ENCODE measurements around the gene AKR1B1.

Gene AKR1B1

DNA sequence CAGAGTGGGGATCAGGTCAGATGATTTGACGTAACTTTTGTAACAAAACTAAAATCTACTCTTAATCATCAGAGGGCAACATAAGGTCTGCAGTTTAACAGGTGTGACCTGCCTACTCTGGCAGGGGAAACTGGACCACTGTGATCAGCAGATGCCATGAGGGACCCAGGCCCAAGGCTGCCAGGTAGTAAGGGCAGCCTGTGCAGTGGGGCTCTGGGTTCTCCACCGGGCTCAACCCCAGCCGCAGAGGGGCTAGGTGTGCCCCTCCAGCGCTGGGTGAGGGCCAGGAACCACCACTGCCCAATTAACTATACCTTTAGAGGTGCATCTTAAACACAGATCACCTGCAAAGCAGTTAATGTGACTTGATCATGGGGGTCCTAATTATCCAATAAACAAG is 17.6 kb downstream of the AKR1B1 start:
- TF ChIP-seq, protein P1, sequence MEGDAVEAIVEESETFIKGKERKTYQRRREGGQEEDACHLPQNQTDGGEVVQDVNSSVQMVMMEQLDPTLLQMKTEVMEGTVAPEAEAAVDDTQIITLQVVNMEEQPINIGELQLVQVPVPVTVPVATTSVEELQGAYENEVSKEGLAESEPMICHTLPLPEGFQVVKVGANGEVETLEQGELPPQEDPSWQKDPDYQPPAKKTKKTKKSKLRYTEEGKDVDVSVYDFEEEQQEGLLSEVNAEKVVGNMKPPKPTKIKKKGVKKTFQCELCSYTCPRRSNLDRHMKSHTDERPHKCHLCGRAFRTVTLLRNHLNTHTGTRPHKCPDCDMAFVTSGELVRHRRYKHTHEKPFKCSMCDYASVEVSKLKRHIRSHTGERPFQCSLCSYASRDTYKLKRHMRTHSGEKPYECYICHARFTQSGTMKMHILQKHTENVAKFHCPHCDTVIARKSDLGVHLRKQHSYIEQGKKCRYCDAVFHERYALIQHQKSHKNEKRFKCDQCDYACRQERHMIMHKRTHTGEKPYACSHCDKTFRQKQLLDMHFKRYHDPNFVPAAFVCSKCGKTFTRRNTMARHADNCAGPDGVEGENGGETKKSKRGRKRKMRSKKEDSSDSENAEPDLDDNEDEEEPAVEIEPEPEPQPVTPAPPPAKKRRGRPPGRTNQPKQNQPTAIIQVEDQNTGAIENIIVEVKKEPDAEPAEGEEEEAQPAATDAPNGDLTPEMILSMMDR (IDR thresholded peaks at IDR 0.05) = no peak
- H3K4me1 ChIP-seq (ENCODE audit: control insufficient read depth in 1 of 2, insufficient read depth in 1 of 2, low read depth in 1 of 2, low read length in 1 of 2) = no peaks in the 10 kb centered on the region
- H3K4me3 ChIP-seq (ENCODE audit: low read depth in 1 of 2, low read length in 1 of 2) = no peak overlapping the region
- no peaks in the 10 kb centered on the region for H3K9me3 ChIP-seq
- no peaks in the 10 kb centered on the region for H3K27me3 ChIP-seq
- no peaks in the 10 kb centered on the region for H3K36me3 ChIP-seq
- no peak overlapping the region for H3K27ac ChIP-seq

DNA sequence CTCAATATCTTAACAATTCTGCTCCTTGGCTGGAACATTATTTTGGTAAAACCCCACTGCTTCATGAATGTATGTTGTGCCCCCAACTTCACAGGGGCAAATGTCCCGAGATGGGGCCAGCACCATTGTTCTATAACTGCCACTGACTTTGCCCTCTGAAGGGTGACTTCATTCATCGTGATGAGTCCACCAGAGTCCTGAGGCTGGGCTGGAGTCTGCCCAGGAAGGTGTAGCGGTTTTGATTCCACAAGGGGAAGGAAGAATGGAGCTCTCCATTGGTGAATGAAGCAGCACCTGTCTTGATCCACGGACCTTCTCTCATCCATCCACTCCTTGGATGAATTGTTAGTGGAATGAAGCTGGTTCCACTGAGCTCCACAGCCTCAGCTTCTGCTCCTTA is 18.4 kb downstream of the AKR1B1 start:
- H3K9me3 ChIP-seq = no peaks in the 10 kb centered on the region
- H3K27ac ChIP-seq = no peak overlapping the region
- H3K36me3 ChIP-seq = no peaks in the 10 kb centered on the region
- TF ChIP-seq, protein P1 (IDR thresholded peaks at IDR 0.05) = no peak
- H3K4me3 ChIP-seq (ENCODE audit: low read depth in 1 of 2, low read length in 1 of 2) = no peak overlapping the region
- no peaks in the 10 kb centered on the region for H3K4me1 ChIP-seq (ENCODE audit: control insufficient read depth in 1 of 2, insufficient read depth in 1 of 2, low read depth in 1 of 2, low read length in 1 of 2)
- H3K27me3 ChIP-seq = no peaks in the 10 kb centered on the region

DNA sequence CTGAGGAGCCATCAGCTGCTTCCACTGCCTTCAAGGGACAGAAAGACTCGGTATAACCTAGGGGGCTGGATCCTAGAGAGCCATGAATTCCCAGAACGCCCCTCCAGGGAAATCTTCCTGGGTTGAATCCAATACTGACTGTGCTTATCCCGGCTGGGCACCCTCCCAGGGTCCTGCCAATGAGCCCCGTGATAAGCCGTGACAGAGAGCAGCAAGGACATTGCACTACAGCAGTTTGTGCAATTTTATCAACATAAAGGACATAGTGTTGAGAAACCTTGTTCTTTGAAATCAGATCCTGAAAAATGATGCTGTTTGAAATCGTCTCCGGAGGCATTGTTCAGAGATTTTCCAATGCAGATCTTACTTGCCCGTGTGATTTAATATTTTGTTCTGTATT is 18.8 kb downstream of the AKR1B1 start:
- H3K9me3 ChIP-seq = no peaks in the 10 kb centered on the region
- no peaks in the 10 kb centered on the region for H3K27me3 ChIP-seq
- no peaks in the 10 kb centered on the region for H3K36me3 ChIP-seq
- TF ChIP-seq, protein P1 (IDR thresholded peaks at IDR 0.05) = no peak
- no peaks in the 10 kb centered on the region for H3K4me1 ChIP-seq (ENCODE audit: control insufficient read depth in 1 of 2, insufficient read depth in 1 of 2, low read depth in 1 of 2, low read length in 1 of 2)
- no peak overlapping the region for H3K4me3 ChIP-seq (ENCODE audit: low read depth in 1 of 2, low read length in 1 of 2)
- H3K27ac ChIP-seq = no peak overlapping the region

DNA sequence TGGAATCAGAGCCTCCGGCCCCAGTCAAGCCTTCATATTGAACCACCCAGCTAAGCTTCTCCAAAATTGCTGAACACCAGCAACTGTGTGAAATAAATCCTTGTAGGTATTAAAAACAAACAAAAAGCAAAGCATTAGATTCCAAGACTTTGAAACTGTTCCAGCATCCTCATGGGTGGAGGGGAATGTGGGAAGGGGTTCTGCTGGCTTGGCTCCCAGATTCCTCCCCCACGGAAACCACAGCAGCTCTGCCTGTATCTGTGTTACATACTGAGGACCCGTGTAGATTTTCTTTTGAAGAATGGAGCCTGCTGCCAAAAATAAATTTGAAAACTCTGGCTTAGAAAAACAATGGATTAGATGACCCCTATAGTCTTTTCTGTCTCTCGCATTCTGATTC is 20.0 kb downstream of the AKR1B1 start:
- TF ChIP-seq, protein P1 (IDR thresholded peaks at IDR 0.05) = no peak
- Histone ChIP-seq H3K4me1 (ENCODE audit: control insufficient read depth in 1 of 2, insufficient read depth in 1 of 2, low read depth in 1 of 2, low read length in 1 of 2) (no peaks in the 10 kb centered on the region), H3K27ac (no peak overlapping the region)

DNA sequence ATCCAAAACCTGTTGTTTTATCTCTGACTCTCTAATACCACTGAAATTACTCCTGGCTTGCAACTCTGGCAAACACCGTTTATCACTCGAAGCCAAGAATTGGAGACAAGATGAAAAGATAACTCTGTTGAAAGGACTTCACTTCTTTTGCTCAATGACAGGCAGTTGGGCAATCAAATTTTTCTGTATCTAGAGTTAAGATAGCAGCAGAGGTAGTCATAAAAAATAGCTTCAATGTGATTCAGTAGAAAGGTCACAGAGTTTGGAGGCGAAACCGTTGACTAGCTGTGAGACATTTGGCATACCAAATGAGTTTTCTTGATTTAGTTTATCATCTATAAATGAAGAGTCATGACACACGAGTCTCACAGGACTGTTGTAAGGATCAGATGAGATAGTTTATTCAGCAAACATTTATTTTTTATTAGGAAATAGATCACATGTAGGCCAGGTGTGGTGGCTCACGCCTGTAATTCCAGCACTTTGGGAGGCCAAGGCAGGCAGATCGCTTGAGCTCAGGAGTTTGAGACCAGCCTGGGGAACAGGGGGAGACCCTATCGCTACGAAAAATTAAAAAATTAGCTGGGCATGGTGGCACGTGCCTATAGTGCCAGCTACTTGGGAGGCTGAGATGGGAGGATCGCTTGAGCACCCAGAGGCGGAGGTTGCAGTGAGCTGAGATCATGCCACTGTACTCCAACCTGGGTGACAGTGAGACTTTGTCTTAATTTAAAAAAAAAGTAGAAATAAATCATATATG is 23.6 kb downstream of the AKR1B1 start:
- peaks cover 20% of the 10 kb centered on the region for H3K27me3 ChIP-seq
- H3K9me3 ChIP-seq = no peaks in the 10 kb centered on the region
- no peak overlapping the region for H3K27ac ChIP-seq
- H3K36me3 ChIP-seq = no peaks in the 10 kb centered on the region
- TF ChIP-seq, protein P1 (IDR thresholded peaks at IDR 0.05) = no peak
- peaks cover 8 to 9% of the 10 kb centered on the region in 2 experiments for H3K4me1 ChIP-seq (ENCODE audit: control insufficient read depth in 1 of 2, insufficient read depth in 1 of 2, low read depth in 1 of 2, low read length in 1 of 2)
- H3K4me3 ChIP-seq (ENCODE audit: low read depth in 1 of 2, low read length in 1 of 2) = no peak overlapping the region

More for the DNA sequence above, 20.0 kb downstream of the AKR1B1 start:
- Histone ChIP-seq H3K4me3 (ENCODE audit: low read depth in 1 of 2, low read length in 1 of 2) (no peak overlapping the region), H3K36me3 (no peaks in the 10 kb centered on the region), H3K27me3 (no peaks in the 10 kb centered on the region), H3K9me3 (no peaks in the 10 kb centered on the region)

Data from neutrophil (primary cell).